Brain microvascular endothelial cell (primary cell): ENCODE measurements around the gene USH2A.
"Not testable (repeated sequence)": the region's sequence is repeated elsewhere in the genome, so short reads cannot be mapped to it uniquely, and the experiment has no call there.

ENCODE experiments used
- DNase-seq: peaks from one replicate; pipeline ENCODE4 v3.0.0-alpha.2; 2020
- H3K27ac ChIP-seq: fragments of 250-450 bp; sonication (Bioruptor Pico); 2 replicates; pipeline ENCODE4 v1.5.1; 2020; ENCODE audit warnings: mild to moderate bottlenecking, moderate library complexity
- H3K27me3 ChIP-seq: fragments of 250-450 bp; sonication (Bioruptor Pico); replicated peaks from 2 replicates; pipeline ENCODE4 v1.5.1; 2020; ENCODE audit warnings: mild to moderate bottlenecking
- H3K36me3 ChIP-seq: fragments of 250-450 bp; sonication (Bioruptor Pico); replicated peaks from 2 replicates; pipeline ENCODE4 v1.5.1; 2020; ENCODE audit warnings: mild to moderate bottlenecking
- H3K4me3 ChIP-seq: 2 replicates; pipeline ENCODE4 v1.5.1; 2011; ENCODE audit warnings: low read depth, mild to moderate bottlenecking, control low read depth, low read length, moderate library complexity
- in situ Hi-C: cut with HindIII; loops from 2 replicates; pipeline ENCODE4 v1.10.0; 2017; ENCODE audit warnings: low sequenced_read_pairs, low pct_ligation_motif_present
- TF ChIP-seq, protein P1 (sequence below): IDR thresholded peaks from 2 replicates; pipeline ENCODE4 v1.5.1; 2011; ENCODE audit warnings: low read depth, mild to moderate bottlenecking, moderate library complexity, low read length, control low read depth, inconsistent platforms; ENCODE audit errors: missing control alignments

USH2A gene

DNA sequence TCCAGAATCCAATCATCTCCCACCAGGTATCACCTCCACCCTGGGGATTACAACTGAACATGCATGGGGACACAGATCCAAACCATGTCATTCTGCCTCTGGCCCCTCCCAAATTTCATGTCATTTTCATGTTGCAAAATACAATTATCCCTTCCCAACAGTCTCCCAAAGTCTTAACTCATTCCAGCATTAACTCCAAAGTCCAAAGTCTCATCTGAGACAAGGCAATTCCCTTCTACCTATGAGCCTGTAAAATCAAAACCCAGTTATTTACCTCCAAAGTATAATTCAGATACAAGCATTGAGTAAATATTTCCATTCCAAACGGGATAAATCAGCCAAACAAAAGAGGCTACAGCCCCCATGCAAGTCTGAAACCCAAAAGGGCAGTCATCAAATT, 73.1 kb downstream of the USH2A start:
- in situ Hi-C loops, result no loop called here
- TF ChIP-seq, protein P1, sequence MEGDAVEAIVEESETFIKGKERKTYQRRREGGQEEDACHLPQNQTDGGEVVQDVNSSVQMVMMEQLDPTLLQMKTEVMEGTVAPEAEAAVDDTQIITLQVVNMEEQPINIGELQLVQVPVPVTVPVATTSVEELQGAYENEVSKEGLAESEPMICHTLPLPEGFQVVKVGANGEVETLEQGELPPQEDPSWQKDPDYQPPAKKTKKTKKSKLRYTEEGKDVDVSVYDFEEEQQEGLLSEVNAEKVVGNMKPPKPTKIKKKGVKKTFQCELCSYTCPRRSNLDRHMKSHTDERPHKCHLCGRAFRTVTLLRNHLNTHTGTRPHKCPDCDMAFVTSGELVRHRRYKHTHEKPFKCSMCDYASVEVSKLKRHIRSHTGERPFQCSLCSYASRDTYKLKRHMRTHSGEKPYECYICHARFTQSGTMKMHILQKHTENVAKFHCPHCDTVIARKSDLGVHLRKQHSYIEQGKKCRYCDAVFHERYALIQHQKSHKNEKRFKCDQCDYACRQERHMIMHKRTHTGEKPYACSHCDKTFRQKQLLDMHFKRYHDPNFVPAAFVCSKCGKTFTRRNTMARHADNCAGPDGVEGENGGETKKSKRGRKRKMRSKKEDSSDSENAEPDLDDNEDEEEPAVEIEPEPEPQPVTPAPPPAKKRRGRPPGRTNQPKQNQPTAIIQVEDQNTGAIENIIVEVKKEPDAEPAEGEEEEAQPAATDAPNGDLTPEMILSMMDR, result no peak
- Histone ChIP-seq H3K27me3 (no peaks in the 10 kb centered on the region), H3K27ac (no peak overlapping the region), H3K4me3 (no peak overlapping the region), H3K36me3 (no peaks in the 10 kb centered on the region)
- DNase-seq, result no peak

DNA sequence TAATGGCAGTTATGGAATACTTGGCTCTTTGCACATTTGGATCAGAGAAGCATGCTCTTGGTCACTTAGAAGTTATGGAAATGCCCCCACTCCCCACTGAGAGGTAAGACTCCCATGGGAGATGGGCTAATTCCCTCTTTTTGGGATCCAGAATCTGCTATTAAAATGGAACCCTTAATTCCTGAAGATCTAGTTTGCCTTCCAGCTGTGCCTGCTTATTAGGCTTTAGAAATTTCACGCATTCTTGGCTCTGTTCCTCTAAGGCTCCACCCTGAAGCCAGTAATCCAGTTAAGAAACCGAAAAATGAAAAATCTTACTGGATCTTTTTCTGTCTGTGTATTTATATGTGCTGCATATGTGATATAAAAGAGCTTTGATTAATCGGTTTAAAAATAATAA, 76.7 kb downstream of the USH2A start:
- H3K27ac ChIP-seq, result no peak overlapping the region
- DNase-seq, result no peak
- in situ Hi-C loops, result no loop called here
- H3K36me3 ChIP-seq, result no peaks in the 10 kb centered on the region
- H3K27me3 ChIP-seq, result no peaks in the 10 kb centered on the region
- H3K4me3 ChIP-seq, result no peak overlapping the region
- TF ChIP-seq, protein P1, result no peak

DNA sequence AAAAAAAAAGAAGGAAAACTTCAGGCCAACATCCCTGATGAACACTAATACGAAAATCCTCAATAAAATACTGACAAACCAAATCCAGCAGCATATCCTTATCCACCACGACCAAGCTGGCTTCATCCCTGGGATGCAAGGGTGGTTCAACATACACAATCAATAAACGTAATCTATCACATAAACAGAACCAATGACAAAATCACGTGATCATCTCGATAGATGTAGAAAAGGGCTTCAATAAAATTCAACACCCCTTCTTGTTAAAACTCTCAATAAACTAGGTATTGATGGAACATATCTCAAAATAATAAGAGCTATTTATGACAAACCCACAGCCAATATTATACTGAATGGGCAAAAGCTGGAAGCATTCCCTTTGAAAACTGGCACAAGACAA, 82.7 kb downstream of the USH2A start:
- in situ Hi-C loops, H3K4me3 ChIP-seq, H3K27ac ChIP-seq, DNase-seq, H3K36me3 ChIP-seq, H3K27me3 ChIP-seq: not testable (repeated sequence)

DNA sequence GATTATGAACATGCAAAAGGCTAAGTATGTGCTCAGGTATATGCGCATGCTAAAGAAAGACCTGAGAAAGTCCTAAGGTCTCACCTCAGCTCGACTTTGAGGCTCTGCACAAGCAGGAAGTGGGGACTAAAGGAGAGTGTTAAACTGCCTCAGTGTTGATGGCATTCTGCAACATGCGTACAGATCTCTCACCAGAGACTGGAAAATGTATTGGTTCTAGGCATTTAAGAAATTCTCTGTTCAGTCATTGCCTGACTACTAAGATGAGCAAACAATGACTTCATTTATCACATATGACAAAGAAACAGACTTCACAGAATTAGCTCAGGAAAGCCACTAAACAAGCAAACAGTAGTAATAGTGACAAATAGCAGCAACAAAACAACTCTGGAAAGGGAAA, 90.8 kb downstream of the USH2A start:
- no peaks in the 10 kb centered on the region for H3K27me3 ChIP-seq
- TF ChIP-seq, protein P1, result no peak
- no peaks in the 10 kb centered on the region for H3K36me3 ChIP-seq
- DNase-seq, result no peak
- no peak overlapping the region for H3K4me3 ChIP-seq
- H3K27ac ChIP-seq, result no peak overlapping the region
- in situ Hi-C loops, result no loop called here

DNA sequence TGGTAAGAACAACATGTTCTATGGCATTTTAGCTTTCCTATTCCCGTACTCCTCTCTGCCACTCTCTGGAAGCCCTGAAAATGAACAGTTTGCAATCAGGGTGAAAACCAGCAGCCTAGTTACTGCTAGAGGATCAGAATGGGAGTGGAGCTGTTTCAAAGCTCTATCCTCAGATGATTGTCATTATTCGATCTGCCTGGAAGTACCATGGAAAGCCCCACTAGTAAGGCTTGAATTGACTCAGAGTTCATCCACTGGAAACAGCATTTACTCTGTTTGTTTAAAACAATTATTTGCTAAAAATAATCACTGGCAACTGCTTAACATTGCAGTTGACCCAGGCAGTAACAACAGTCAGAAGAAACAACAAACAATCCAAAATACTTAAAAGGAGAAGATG, 91.2 kb downstream of the USH2A start:
- no peak for DNase-seq
- Histone ChIP-seq H3K27me3 (no peaks in the 10 kb centered on the region), H3K36me3 (no peaks in the 10 kb centered on the region), H3K27ac (no peak overlapping the region), H3K4me3 (no peak overlapping the region)
- TF ChIP-seq, protein P1, result no peak
- in situ Hi-C loops, result no loop called here

DNA sequence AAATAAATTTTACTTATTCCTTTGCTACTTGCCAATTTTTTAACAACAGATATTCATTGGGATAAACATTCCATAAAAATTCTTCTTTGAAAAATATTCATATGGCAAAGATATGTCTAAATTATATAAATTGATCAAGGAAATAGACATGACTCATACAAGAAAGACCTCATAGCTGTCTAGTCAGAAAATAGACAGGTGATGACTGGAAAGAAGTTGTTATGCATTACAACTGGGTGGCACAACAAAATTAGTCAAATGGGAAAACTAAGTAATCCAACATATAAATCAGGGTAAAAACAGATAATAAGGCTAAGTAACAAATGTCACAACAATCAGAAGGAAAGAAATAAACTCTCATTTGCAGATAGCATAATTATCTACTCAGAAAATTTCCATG, 92.0 kb downstream of the USH2A start:
- in situ Hi-C loops, result no loop called here
- no peak for DNase-seq
- no peaks in the 10 kb centered on the region for H3K27me3 ChIP-seq
- H3K27ac ChIP-seq, result no peak overlapping the region
- H3K36me3 ChIP-seq, result no peaks in the 10 kb centered on the region
- H3K4me3 ChIP-seq, result no peak overlapping the region
- TF ChIP-seq, protein P1, result no peak

DNA sequence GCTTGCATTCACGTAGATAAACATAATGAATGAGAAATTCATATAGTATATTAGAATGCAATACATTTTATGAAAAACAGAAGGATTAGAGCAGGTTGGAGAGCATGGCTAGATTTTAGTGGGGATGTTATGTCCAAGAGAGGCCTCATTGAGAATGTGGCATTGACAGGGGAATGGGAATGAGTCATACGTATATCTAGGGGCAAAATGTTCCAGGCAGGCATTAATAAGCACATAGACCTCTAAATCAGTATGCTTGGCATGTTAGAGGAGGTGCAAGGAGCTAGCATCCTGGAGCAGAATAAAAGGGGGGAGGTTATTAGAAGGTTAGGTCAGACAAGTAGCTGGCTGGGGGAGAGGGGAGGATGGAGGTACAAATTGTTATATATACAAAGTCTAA, 93.0 kb downstream of the USH2A start:
- TF ChIP-seq, protein P1, result no peak
- Histone ChIP-seq H3K36me3 (no peaks in the 10 kb centered on the region), H3K27me3 (no peaks in the 10 kb centered on the region), H3K4me3 (no peak overlapping the region), H3K27ac (no peak overlapping the region)
- in situ Hi-C loops, result no loop called here
- no peak for DNase-seq
